ENCODE data around the gene ELANE.

ELANE gene

DNA sequence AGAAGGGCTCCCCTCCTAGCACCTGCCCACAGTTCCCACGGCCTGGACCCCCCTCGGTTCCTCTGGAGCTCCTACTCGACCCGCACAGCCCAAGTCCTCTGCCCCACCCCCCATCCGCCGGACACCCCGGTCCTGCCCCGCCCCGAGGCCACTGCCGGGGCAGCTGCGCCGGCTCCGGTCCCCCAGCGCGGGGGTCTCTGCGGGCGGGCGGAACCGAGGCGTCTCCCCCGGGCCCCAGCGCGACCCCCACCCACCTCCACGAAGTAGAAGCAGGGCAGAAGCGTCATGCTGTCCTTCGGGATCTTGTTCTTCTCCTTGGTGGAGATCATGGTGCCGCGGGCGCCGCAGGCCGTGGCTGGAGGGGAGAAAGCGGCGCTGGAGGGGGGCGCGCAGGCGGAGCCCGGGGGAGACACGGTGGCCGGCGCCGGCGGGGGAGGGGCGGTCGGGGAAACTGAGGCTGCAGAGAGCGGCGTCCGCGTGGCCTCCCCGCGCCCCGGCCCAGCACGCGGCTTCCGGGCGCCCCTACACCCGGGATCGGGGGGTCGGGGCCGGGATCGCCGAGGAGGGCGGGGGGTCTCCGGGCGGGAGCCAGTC is 30.8 kb upstream of the ELANE start:
- CTCF ChIA-PET = no interaction called here
- TF ChIP-seq, protein P1, sequence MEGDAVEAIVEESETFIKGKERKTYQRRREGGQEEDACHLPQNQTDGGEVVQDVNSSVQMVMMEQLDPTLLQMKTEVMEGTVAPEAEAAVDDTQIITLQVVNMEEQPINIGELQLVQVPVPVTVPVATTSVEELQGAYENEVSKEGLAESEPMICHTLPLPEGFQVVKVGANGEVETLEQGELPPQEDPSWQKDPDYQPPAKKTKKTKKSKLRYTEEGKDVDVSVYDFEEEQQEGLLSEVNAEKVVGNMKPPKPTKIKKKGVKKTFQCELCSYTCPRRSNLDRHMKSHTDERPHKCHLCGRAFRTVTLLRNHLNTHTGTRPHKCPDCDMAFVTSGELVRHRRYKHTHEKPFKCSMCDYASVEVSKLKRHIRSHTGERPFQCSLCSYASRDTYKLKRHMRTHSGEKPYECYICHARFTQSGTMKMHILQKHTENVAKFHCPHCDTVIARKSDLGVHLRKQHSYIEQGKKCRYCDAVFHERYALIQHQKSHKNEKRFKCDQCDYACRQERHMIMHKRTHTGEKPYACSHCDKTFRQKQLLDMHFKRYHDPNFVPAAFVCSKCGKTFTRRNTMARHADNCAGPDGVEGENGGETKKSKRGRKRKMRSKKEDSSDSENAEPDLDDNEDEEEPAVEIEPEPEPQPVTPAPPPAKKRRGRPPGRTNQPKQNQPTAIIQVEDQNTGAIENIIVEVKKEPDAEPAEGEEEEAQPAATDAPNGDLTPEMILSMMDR (IDR thresholded peaks at IDR 0.05; ENCODE audit: insufficient read depth, low read length, missing control alignments) = no peak
- POLR2A ChIA-PET = interaction anchor here (1.2 kb wide), 1 partner anchor 24 kb away, joined by 4 read pairs; no protein-coding TSS in a partner anchor
- DNase-seq (ENCODE audit: low read depth, low spot score) = no peak
- peak overlapping the region; percentile 38 for H3K4me3 ChIP-seq (ENCODE audit: low read depth, low read length)

DNA sequence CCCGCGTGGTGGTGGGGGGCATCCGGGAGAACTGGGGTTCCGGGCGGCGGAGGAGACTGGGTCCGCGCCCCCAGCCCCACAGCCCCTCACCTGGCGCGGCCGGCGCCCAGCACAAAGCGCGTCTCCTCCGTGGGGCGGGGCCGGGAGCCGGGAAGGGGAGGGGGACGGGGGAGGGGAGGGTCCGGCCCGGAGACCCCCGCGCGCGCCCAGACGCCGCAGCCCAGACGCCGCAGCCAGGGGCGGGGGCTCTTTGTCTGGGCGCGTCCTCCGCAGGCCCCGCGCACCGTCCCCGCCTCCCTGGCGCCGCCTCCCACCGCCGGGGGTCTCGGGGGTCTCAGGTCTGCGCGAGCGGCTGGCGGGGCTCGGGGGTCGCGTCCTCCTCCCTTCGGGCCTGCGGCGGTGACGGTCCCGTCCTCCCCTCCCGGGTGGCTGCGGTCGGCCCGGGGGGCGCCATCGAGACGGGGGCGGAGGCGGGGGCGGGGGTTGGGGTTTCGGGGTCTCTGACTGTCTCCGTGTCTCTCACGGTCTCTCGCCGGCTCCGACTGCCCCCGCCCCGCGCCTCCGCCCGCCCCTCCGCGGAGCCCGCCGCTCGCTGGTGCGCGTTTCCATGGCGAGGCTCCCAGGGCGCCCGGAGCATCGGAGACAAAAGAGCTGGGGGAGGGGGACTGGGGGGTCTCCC is 30.1 kb upstream of the ELANE start, which contains the start of gene PLPPR3:
TSS of gene PLPPR3 (minus strand) at position 131 of the 679 bp plus-strand sequence. CDS start 396 bp downstream, outside the sequence.
- POLR2A ChIA-PET = no interaction called here
- CTCF ChIA-PET = no interaction called here
- H3K4me3 ChIP-seq (ENCODE audit: low read depth, low read length) = peak within 1 kb of the TSS; percentile 38
- TF ChIP-seq, protein P1 (IDR thresholded peaks at IDR 0.05; ENCODE audit: insufficient read depth, low read length, missing control alignments) = no peak
- DNase-seq (ENCODE audit: low read depth, low spot score) = no peak

DNA sequence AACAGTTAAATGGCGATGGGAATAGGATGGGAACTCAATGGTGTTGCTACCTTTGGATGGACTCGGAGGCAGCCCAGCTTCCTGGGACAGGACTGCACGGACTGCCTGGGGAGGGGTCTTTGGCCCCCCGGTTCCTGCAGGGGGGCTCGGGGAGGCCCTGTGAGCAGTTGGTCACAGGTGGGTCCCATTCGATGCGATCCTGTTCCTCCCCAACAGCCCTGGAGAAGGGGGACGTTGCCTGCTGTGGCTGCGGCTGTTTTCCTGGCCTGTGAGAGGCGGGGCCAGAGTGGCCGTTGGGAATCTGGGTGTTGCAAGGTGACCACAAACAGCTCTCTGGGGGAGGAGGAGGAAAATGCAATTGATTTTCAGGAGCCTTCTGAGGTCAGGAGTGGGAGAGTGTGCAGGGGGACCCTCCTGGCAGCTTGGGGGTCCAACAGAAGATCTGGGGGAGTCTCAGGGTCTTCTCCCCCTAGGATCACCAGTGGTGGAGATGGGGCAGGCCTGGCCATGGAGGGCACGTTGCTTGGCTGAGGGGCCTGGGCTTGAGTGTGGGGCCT is 28.5 kb upstream of the ELANE start:
- TF ChIP-seq, protein P1 (IDR thresholded peaks at IDR 0.05; ENCODE audit: insufficient read depth, low read length, missing control alignments) = no peak
- no peak overlapping the region for H3K4me3 ChIP-seq (ENCODE audit: low read depth, low read length)
- ChIA-PET POLR2A (no interaction called here), CTCF (no interaction called here)
- no peak for DNase-seq (ENCODE audit: low read depth, low spot score)

DNA sequence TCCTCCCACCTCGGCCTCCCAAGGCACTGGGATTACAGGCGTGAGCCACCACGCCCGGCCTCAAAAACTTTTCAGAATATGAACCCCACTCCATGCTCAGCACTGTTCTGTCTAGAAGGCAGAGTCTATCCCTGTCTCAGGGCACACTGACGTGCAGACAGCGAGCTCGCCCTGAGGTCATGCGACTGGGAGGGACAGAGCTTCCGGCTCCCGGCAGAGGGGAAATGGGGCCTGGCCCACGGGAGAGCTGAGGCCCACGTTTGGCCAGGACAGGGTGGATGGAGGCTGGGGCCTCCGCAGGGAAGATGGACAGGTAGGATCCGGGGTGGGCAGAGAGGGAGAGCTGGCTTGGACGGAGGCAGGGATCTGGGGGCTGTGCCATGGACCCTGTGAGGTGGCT is 27.2 kb upstream of the ELANE start:
- CTCF ChIA-PET = no interaction called here
- POLR2A ChIA-PET = no interaction called here
- H3K4me3 ChIP-seq (ENCODE audit: low read depth, low read length) = no peak overlapping the region
- no peak for DNase-seq (ENCODE audit: low read depth, low spot score)
- TF ChIP-seq, protein P1 (IDR thresholded peaks at IDR 0.05; ENCODE audit: insufficient read depth, low read length, missing control alignments) = no peak

DNA sequence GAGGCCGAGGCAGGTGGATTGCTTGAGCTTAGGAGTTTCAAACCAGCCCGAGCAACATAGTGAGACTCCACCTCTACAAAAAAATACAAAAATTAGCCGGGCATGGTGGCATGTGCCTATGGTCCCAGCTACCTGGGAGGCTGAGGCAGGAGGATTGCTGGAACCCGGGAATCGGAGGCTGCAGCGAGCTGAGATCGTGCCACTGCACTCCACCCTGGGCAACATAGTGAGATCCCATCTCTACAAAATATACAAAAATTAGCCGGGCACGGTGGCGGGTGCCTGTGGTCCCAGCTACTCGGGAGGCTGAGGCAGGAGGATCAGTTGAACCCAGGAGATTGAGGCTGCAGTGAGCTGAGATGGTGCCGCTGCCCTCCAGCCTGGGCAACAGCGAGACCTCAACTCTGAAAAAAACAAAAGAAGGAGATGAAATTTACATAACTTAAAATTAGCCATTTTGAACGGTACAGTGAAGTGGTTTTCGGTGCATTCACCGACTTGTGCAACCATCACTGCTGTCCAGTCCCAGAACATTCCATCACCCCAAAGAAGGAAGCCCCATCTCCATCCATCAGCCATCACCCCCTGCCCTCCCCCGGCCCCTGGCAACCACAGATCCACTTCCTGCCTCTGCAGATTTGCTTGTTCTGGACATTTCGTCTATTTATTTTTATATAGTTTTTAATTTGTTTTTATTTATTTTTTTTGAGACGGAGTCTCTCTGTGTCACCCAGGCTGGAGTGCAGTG is 26.0 kb upstream of the ELANE start:
- TF ChIP-seq, protein P1 (IDR thresholded peaks at IDR 0.05; ENCODE audit: insufficient read depth, low read length, missing control alignments) = no peak
- ChIA-PET CTCF (interaction anchor here (1.6 kb wide), 1 partner anchor 30 kb away, joined by 4 read pairs; no protein-coding TSS in a partner anchor), POLR2A (no interaction called here)
- H3K4me3 ChIP-seq (ENCODE audit: low read depth, low read length) = no peak overlapping the region
- no peak for DNase-seq (ENCODE audit: low read depth, low spot score)

DNA sequence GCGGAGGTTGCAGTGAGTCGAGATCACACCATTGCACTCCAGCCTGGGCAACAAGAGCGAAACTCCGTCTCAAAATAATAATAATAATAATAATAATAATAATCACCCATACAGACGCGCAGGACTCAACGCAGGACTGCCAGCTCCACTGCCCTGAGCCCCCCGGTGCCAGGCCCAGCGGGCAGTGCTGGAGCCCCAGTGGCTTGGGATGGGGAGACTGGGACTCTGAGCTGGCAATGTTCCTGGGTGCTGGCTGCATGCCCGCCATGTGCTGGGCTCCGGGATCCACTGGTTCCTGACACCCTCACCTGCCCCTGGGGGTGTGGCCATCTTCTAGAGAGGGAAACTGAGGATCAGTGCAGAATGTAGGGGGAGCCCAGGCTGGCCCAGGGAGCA is 24.8 kb upstream of the ELANE start:
- no peak for DNase-seq (ENCODE audit: low read depth, low spot score)
- TF ChIP-seq, protein P1 (IDR thresholded peaks at IDR 0.05; ENCODE audit: insufficient read depth, low read length, missing control alignments) = no peak
- CTCF ChIA-PET = interaction anchor here (1.6 kb wide), 1 partner anchor 29 kb away, joined by 4 read pairs; no protein-coding TSS in a partner anchor
- POLR2A ChIA-PET = no interaction called here
- H3K4me3 ChIP-seq (ENCODE audit: low read depth, low read length) = no peak overlapping the region

Data from AG04449 (cell line).